ENCODE results near the gene SYT6. TPM values are rescaled to one million over a fixed set of nuclear protein-coding genes. Genes with fewer than 3 reads are reported as not detected.

SYT6 gene
- total RNA-seq, 1 experiment from 2014 or later, result not detected

DNA sequence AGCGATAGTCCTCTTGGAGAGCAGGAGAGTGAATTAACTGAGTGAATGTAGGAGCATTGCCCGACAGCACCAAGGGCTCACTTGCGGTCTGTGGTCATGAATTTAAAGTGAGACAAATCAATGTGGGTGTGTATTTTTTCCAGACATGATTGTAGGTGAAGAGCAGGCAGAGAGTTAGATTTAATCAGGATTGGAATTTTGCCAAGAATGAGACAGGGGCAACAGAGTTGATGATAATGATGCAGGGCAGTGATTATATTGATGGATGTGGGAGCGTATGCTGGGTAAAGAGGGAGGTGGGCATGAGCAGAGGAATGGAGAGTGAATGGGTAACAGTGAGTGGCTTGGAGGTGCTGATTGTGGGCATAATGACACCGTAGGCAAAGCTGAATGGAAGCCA lies 20.0 kb upstream of the SYT6 start:
- Histone ChIP-seq H3K4me2 (no peak overlapping the region), H2AFZ (no peak overlapping the region), H3K4me3 (no peak overlapping the region), H3F3A (ENCODE audit: insufficient read depth, low read depth) (no peaks in the 10 kb centered on the region), H3K9me3 (ENCODE audit: insufficient read depth, low read depth) (no peaks in the 10 kb centered on the region), H3K4me1 (replicated peaks; ENCODE audit: insufficient read depth) (no peaks in the 10 kb centered on the region), H3K27me3 (ENCODE audit: insufficient read depth, low read depth) (no peaks in the 10 kb centered on the region), H3K79me2 (ENCODE audit: low read depth) (no peaks in the 10 kb centered on the region), H3K9me2 (ENCODE audit: insufficient read depth) (no peaks in the 10 kb centered on the region), H3K36me3 (ENCODE audit: low read depth) (no peaks in the 10 kb centered on the region), H3K27ac (no peak overlapping the region), H4K20me1 (ENCODE audit: insufficient read depth) (no peaks in the 10 kb centered on the region)
- ChIA-PET POLR2A (ENCODE audit: unreplicated experiment) (no interaction called here), CTCF (no interaction called here)
- DNase-seq, result no peak
- BruUV-seq (replicated peaks), result no TSS peak
- TF ChIP-seq, protein P1, sequence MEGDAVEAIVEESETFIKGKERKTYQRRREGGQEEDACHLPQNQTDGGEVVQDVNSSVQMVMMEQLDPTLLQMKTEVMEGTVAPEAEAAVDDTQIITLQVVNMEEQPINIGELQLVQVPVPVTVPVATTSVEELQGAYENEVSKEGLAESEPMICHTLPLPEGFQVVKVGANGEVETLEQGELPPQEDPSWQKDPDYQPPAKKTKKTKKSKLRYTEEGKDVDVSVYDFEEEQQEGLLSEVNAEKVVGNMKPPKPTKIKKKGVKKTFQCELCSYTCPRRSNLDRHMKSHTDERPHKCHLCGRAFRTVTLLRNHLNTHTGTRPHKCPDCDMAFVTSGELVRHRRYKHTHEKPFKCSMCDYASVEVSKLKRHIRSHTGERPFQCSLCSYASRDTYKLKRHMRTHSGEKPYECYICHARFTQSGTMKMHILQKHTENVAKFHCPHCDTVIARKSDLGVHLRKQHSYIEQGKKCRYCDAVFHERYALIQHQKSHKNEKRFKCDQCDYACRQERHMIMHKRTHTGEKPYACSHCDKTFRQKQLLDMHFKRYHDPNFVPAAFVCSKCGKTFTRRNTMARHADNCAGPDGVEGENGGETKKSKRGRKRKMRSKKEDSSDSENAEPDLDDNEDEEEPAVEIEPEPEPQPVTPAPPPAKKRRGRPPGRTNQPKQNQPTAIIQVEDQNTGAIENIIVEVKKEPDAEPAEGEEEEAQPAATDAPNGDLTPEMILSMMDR (conservative IDR thresholded peaks at IDR 0.05), result no peak
- TF ChIP-seq EZH2 (IDR thresholded peaks at IDR 0.05; ENCODE audit: low read depth), result no peak
- intact Hi-C loops (cut with micrococcal nuclease; ENCODE audit: unreplicated experiment), result no loop called here

DNA sequence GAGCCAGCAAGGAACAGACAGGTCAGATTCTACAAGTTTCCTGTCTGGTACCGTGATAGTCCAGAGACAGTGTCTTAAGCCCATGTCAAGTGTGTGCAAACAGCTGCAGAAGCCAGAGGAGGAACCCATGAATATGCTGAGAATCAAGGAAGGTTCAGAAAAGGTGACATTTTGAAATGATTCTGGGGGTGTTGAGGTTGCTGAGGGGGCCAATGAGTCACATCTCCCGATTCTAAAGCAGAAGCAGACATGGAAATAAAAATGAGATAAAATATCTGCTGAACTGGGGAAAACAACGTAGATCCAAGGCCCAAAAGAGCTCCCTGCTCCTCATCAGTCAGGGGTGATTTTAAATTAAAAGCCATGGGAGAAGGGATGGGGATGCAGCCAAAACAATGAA lies 15.8 kb upstream of the SYT6 start:
- no peak overlapping the region for H3K27ac ChIP-seq
- CTCF ChIA-PET, result no interaction called here
- no peaks in the 10 kb centered on the region for H3K27me3 ChIP-seq (ENCODE audit: insufficient read depth, low read depth)

DNA sequence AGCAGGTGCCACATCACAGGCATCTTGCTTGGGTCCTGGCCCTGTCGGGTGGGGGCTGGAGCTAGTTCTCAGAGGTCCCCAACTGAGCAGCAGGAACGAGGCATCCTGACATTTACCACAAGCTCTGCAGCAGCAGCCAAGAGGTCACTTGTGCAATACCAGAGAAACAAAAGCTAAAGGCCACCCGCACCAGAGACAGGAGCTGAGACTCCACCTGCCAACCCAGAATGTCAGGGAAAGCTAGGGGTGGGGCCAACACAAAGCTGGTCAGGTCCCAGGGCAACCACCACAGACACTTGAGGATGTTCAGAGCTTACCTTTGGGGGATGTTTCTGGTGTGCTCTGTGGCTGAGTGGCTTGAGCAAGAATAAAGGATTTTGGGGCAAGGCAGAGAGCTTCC lies 13.6 kb upstream of the SYT6 start:
- Histone ChIP-seq H3K79me2 (ENCODE audit: low read depth) (no peaks in the 10 kb centered on the region), H3F3A (ENCODE audit: insufficient read depth, low read depth) (no peaks in the 10 kb centered on the region), H3K9me2 (ENCODE audit: insufficient read depth) (no peaks in the 10 kb centered on the region), H3K27ac (no peak overlapping the region), H2AFZ (no peak overlapping the region), H3K27me3 (ENCODE audit: insufficient read depth, low read depth) (no peaks in the 10 kb centered on the region), H3K4me3 (no peak overlapping the region), H3K4me2 (no peak overlapping the region), H3K9me3 (ENCODE audit: insufficient read depth, low read depth) (no peaks in the 10 kb centered on the region), H3K4me1 (replicated peaks; ENCODE audit: insufficient read depth) (no peaks in the 10 kb centered on the region), H4K20me1 (ENCODE audit: insufficient read depth) (no peaks in the 10 kb centered on the region), H3K36me3 (ENCODE audit: low read depth) (no peaks in the 10 kb centered on the region)
- no TSS peak for BruUV-seq (replicated peaks)
- TF ChIP-seq, protein P1 (conservative IDR thresholded peaks at IDR 0.05), result no peak
- no peak for TF ChIP-seq EZH2 (IDR thresholded peaks at IDR 0.05; ENCODE audit: low read depth)
- ChIA-PET CTCF (no interaction called here), POLR2A (ENCODE audit: unreplicated experiment) (no interaction called here)
- intact Hi-C loops (cut with micrococcal nuclease; ENCODE audit: unreplicated experiment), result no loop called here
- no peak for DNase-seq

More for the DNA sequence above, 15.8 kb upstream of the SYT6 start:
- POLR2A ChIA-PET (ENCODE audit: unreplicated experiment), result no interaction called here
- intact Hi-C loops (cut with micrococcal nuclease; ENCODE audit: unreplicated experiment), result no loop called here
- H3F3A ChIP-seq (ENCODE audit: insufficient read depth, low read depth), result no peaks in the 10 kb centered on the region
- H3K4me3 ChIP-seq, result no peak overlapping the region
- H3K4me2 ChIP-seq, result no peak overlapping the region
- no peaks in the 10 kb centered on the region for H3K79me2 ChIP-seq (ENCODE audit: low read depth)
- DNase-seq, result no peak
- no peak overlapping the region for H2AFZ ChIP-seq
- H3K36me3 ChIP-seq (ENCODE audit: low read depth), result no peaks in the 10 kb centered on the region
- H3K9me3 ChIP-seq (ENCODE audit: insufficient read depth, low read depth), result no peaks in the 10 kb centered on the region
- H4K20me1 ChIP-seq (ENCODE audit: insufficient read depth), result no peaks in the 10 kb centered on the region
- no peaks in the 10 kb centered on the region for H3K4me1 ChIP-seq (replicated peaks; ENCODE audit: insufficient read depth)
- no TSS peak for BruUV-seq (replicated peaks)
- TF ChIP-seq, protein P1 (conservative IDR thresholded peaks at IDR 0.05), result no peak
- TF ChIP-seq EZH2 (IDR thresholded peaks at IDR 0.05; ENCODE audit: low read depth), result no peak
- no peaks in the 10 kb centered on the region for H3K9me2 ChIP-seq (ENCODE audit: insufficient read depth)
